Memory B cell (primary cell): ENCODE measurements around the gene MIER3.
"Not testable (repeated sequence)": the region's sequence is repeated elsewhere in the genome, so short reads cannot be mapped to it uniquely, and the experiment has no call there.

Experiments
- ATAC-seq: fragments of 150-1000 bp; cut with Tn5 transposase; 2 replicates; pipeline ENCODE4 v1.10.0; 2021; ENCODE audit warnings: low read depth, mild to moderate bottlenecking, moderate library complexity
- DNase-seq, 2 donors: peaks; one replicate each; pipeline ENCODE4 v3.0.0; 2022; ENCODE audit warnings: low spot score in 2 of 2
- H3K27ac Mint-ChIP-seq: one replicate; pipeline ENCODE4 v1.8.0; 2022; ENCODE audit warnings: mild to moderate bottlenecking, moderate library complexity, mixed read lengths
- H3K27me3 Mint-ChIP-seq: one replicate; pipeline ENCODE4 v1.8.0; 2022; ENCODE audit warnings: mixed read lengths
- H3K36me3 Mint-ChIP-seq: one replicate; pipeline ENCODE4 v1.8.0; 2022; ENCODE audit warnings: mild to moderate bottlenecking, mixed read lengths
- H3K4me1 Mint-ChIP-seq: one replicate; pipeline ENCODE4 v1.8.0; 2022; ENCODE audit warnings: mixed read lengths
- H3K4me3 Mint-ChIP-seq: one replicate; pipeline ENCODE4 v1.8.0; 2022; ENCODE audit warnings: mild to moderate bottlenecking, moderate library complexity, mixed read lengths
- H3K9me3 Mint-ChIP-seq: one replicate; pipeline ENCODE4 v1.8.0; 2022; ENCODE audit warnings: mixed read lengths

Gene MIER3

GRCh38 chr5:56951946-56952691 is at the start of gene MIER3:
Gene MIER3 (minus strand): TSS chr5:56952123. CDS start chr5:56952102, 21 bp downstream.
- Mint-ChIP-seq H3K4me1 (peaks cover 13% of the 10 kb centered on the region), H3K27me3 (peaks cover 6% of the 10 kb centered on the region), H3K9me3 (no peaks in the 10 kb centered on the region), H3K4me3 (peak within 1 kb of the TSS; percentile 90), H3K27ac (peak within 1 kb of the TSS; percentile 45), H3K36me3 (peaks cover 1% of the 10 kb centered on the region)
- ATAC-seq (peak; percentile 93), DNase-seq (peak; percentile 72 to 76)

GRCh38 chr5:56995596-56995995 is 43.7 kb upstream of the MIER3 start:
- H3K4me3 Mint-ChIP-seq: no peak overlapping the region
- no peaks in the 10 kb centered on the region for H3K4me1 Mint-ChIP-seq

GRCh38 chr5:56993241-56993640 is 41.3 kb upstream of the MIER3 start:
- H3K4me3 Mint-ChIP-seq: no peak overlapping the region
- DNase-seq (no peak), ATAC-seq (no peak)
- peaks cover 5% of the 10 kb centered on the region for H3K27me3 Mint-ChIP-seq
- H3K4me1 Mint-ChIP-seq: no peaks in the 10 kb centered on the region
- no peaks in the 10 kb centered on the region for H3K9me3 Mint-ChIP-seq
- H3K36me3 Mint-ChIP-seq: no peaks in the 10 kb centered on the region
- no peak overlapping the region for H3K27ac Mint-ChIP-seq

More at GRCh38 chr5:56995596-56995995, 43.7 kb upstream of the MIER3 start:
- H3K27me3 Mint-ChIP-seq: peaks cover 8% of the 10 kb centered on the region
- DNase-seq (no peak), ATAC-seq (no peak)
- H3K36me3 Mint-ChIP-seq: no peaks in the 10 kb centered on the region
- no peaks in the 10 kb centered on the region for H3K9me3 Mint-ChIP-seq
- no peak overlapping the region for H3K27ac Mint-ChIP-seq

GRCh38 chr5:56989676-56990075 is 37.8 kb upstream of the MIER3 start:
- Mint-ChIP-seq H3K27me3 (peaks cover 4% of the 10 kb centered on the region), H3K36me3 (no peaks in the 10 kb centered on the region), H3K4me1 (peaks cover 8% of the 10 kb centered on the region), H3K27ac (no peak overlapping the region), H3K4me3 (no peak overlapping the region), H3K9me3 (no peaks in the 10 kb centered on the region)
- DNase-seq (no peak), ATAC-seq (no peak)

- Mint-ChIP-seq H3K9me3 (no peaks in the 10 kb centered on the region), H3K4me1 (peaks cover 8% of the 10 kb centered on the region), H3K27ac (no peak overlapping the region), H3K27me3 (peaks cover 2% of the 10 kb centered on the region), H3K36me3 (no peaks in the 10 kb centered on the region), H3K4me3 (no peak overlapping the region)
- DNase-seq: no peak
- no peak for ATAC-seq
Observed at GRCh38 chr5:56988490-56988889, 36.6 kb upstream of the MIER3 start.

- Mint-ChIP-seq H3K27me3 (no peaks in the 10 kb centered on the region), H3K4me3 (no peak overlapping the region), H3K27ac (peak overlapping the region; percentile 35), H3K36me3 (no peaks in the 10 kb centered on the region), H3K9me3 (no peaks in the 10 kb centered on the region), H3K4me1 (peaks cover 8% of the 10 kb centered on the region)
- ATAC-seq (no peak), DNase-seq (no peak)
Observed at GRCh38 chr5:56987171-56987570, 35.2 kb upstream of the MIER3 start.

GRCh38 chr5:56986626-56986947 is 34.7 kb upstream of the MIER3 start:
- Mint-ChIP-seq H3K4me1 (peaks cover 8% of the 10 kb centered on the region), H3K36me3 (no peaks in the 10 kb centered on the region), H3K27ac (peak overlapping the region; percentile 35), H3K27me3 (no peaks in the 10 kb centered on the region), H3K4me3 (no peak overlapping the region), H3K9me3 (no peaks in the 10 kb centered on the region)
- no peak for DNase-seq
- ATAC-seq: peak; percentile 65

- no peaks in the 10 kb centered on the region for H3K36me3 Mint-ChIP-seq
- H3K4me1 Mint-ChIP-seq: peaks cover 8% of the 10 kb centered on the region
- H3K9me3 Mint-ChIP-seq: no peaks in the 10 kb centered on the region
- no peaks in the 10 kb centered on the region for H3K27me3 Mint-ChIP-seq
- ATAC-seq (peak; percentile 93), DNase-seq (peak in 1 of 2 donors; percentile 9)
- no peak overlapping the region for H3K4me3 Mint-ChIP-seq
- H3K27ac Mint-ChIP-seq: peak overlapping the region; percentile 35
Observed at GRCh38 chr5:56985936-56986625, 34.2 kb upstream of the MIER3 start.

- H3K4me3 Mint-ChIP-seq: no peak overlapping the region
- no peak for DNase-seq
Observed at GRCh38 chr5:56984445-56984844, 32.5 kb upstream of the MIER3 start.

GRCh38 chr5:56983593-56984361 is 31.9 kb upstream of the MIER3 start:
- Mint-ChIP-seq H3K9me3 (no peaks in the 10 kb centered on the region), H3K4me1 (peaks cover 8% of the 10 kb centered on the region), H3K36me3 (no peaks in the 10 kb centered on the region), H3K27me3 (peaks cover 2% of the 10 kb centered on the region), H3K27ac (no peak overlapping the region), H3K4me3 (no peak overlapping the region)
- DNase-seq (no peak), ATAC-seq (no peak)

More at GRCh38 chr5:56984445-56984844, 32.5 kb upstream of the MIER3 start:
- Mint-ChIP-seq H3K36me3 (no peaks in the 10 kb centered on the region), H3K27me3 (no peaks in the 10 kb centered on the region), H3K9me3 (no peaks in the 10 kb centered on the region), H3K4me1 (peaks cover 8% of the 10 kb centered on the region), H3K27ac (no peak overlapping the region)
- ATAC-seq: no peak

GRCh38 chr5:56981548-56982315 is 29.8 kb upstream of the MIER3 start:
- Mint-ChIP-seq H3K36me3 (no peaks in the 10 kb centered on the region), H3K4me1 (peaks cover 7% of the 10 kb centered on the region), H3K4me3 (no peak overlapping the region), H3K27me3 (peaks cover 2% of the 10 kb centered on the region), H3K27ac (no peak overlapping the region), H3K9me3 (no peaks in the 10 kb centered on the region)
- DNase-seq: no peak
- ATAC-seq: no peak

- Mint-ChIP-seq H3K9me3 (no peaks in the 10 kb centered on the region), H3K27ac (no peak overlapping the region), H3K36me3 (no peaks in the 10 kb centered on the region), H3K4me3 (no peak overlapping the region), H3K4me1 (no peaks in the 10 kb centered on the region), H3K27me3 (peaks cover 2% of the 10 kb centered on the region)
- DNase-seq (no peak), ATAC-seq (no peak)
Observed at GRCh38 chr5:56979968-56980367, 28.0 kb upstream of the MIER3 start.

- DNase-seq, H3K27me3 Mint-ChIP-seq, H3K4me3 Mint-ChIP-seq, H3K27ac Mint-ChIP-seq, H3K9me3 Mint-ChIP-seq, H3K36me3 Mint-ChIP-seq, ATAC-seq, H3K4me1 Mint-ChIP-seq: not testable (repeated sequence)
Observed at GRCh38 chr5:56979526-56979925, 27.6 kb upstream of the MIER3 start.
